ENCODE results near the gene PACSIN2.
"Not testable (repeated sequence)": the region's sequence is repeated elsewhere in the genome, so short reads cannot be mapped to it uniquely, and the experiment has no call there.

The PACSIN2 gene

DNA sequence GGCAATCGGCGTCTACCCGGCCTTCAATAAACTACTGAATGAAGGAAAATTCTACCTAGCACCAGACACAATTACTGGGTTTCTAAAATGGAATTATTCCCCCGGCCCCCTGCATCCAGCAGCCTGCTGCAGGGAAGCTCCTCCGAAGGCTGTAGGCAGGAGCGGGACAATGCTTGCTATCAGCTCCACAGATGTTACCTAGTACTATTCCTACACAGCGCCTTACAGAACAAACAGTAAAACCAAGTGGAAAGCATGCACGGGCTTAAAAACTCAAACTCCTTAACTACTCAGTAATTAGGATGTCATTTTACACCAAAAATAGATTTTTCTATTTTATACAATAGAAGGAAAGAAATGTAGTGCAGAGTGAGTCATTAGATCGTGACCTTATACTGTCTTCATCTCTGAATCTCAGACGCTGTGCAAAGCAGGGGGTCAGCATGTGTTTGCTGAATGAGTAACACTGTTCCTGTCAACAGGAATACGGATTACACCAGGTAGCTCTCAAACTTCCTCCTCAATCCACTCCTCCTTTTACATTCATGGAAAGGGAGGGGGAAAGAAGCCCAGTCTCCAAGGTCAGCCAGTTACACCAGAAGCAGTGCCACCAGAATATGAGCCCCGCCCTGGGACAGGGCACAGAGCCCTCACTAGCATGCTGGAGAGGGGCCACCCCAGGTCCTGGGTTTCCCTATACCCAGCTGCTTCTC is 74.9 kb downstream of the PACSIN2 start:
- ChIA-PET POLR2A (interaction anchor here (1.3 kb wide), 1 partner anchor 20 kb away, joined by 5 read pairs; no protein-coding TSS in a partner anchor), CTCF (no interaction called here)
- no peak for TF ChIP-seq NFRKB (IDR thresholded peaks at IDR 0.05)
- no peak for TF ChIP-seq LEF1 (IDR thresholded peaks at IDR 0.05; ENCODE audit: borderline replicate concordance)
- TF ChIP-seq FOXA1 (IDR thresholded peaks at IDR 0.05), result no peak
- TF ChIP-seq FOXM1 (IDR thresholded peaks at IDR 0.05; ENCODE audit: borderline replicate concordance), result no peak
- TF ChIP-seq SUZ12 (IDR thresholded peaks at IDR 0.05), result no peak
- no peak for TF ChIP-seq ELF4 (IDR thresholded peaks at IDR 0.05)
- TF ChIP-seq L3MBTL2 (conservative IDR thresholded peaks at IDR 0.05), result no peak
- TF ChIP-seq FOXK2 (IDR thresholded peaks at IDR 0.05), result no peak
- TF ChIP-seq, protein P1, sequence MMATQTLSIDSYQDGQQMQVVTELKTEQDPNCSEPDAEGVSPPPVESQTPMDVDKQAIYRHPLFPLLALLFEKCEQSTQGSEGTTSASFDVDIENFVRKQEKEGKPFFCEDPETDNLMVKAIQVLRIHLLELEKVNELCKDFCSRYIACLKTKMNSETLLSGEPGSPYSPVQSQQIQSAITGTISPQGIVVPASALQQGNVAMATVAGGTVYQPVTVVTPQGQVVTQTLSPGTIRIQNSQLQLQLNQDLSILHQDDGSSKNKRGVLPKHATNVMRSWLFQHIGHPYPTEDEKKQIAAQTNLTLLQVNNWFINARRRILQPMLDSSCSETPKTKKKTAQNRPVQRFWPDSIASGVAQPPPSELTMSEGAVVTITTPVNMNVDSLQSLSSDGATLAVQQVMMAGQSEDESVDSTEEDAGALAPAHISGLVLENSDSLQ (IDR thresholded peaks at IDR 0.05), result no peak
- no peak for DNase-seq (ENCODE audit: extremely low spot score)

GRCh38 chr22:42939451-42939881 is 75.5 kb downstream of the PACSIN2 start:
- ChIA-PET CTCF (no interaction called here), POLR2A (interaction anchor here (1.3 kb wide), 1 partner anchor 20 kb away, joined by 5 read pairs; no protein-coding TSS in a partner anchor)
- DNase-seq (ENCODE audit: extremely low spot score), result no peak
- TF ChIP-seq NFRKB (IDR thresholded peaks at IDR 0.05) (no peak), SUZ12 (IDR thresholded peaks at IDR 0.05) (no peak), FOXK2 (IDR thresholded peaks at IDR 0.05) (no peak), BHLHE40 (IDR thresholded peaks at IDR 0.05; ENCODE audit: borderline replicate concordance) (no peak), CTBP1 (IDR thresholded peaks at IDR 0.05; ENCODE audit: borderline replicate concordance) (no peak), FOXA1 (IDR thresholded peaks at IDR 0.05) (no peak), LEF1 (IDR thresholded peaks at IDR 0.05; ENCODE audit: borderline replicate concordance) (no peak), TARDBP (IDR thresholded peaks at IDR 0.05) (no peak), ELF4 (IDR thresholded peaks at IDR 0.05) (no peak), ZNF384 (IDR thresholded peaks at IDR 0.05) (no peak), SP1 (IDR thresholded peaks at IDR 0.05) (no peak), HDGF (IDR thresholded peaks at IDR 0.05; ENCODE audit: borderline replicate concordance) (no peak)

DNA sequence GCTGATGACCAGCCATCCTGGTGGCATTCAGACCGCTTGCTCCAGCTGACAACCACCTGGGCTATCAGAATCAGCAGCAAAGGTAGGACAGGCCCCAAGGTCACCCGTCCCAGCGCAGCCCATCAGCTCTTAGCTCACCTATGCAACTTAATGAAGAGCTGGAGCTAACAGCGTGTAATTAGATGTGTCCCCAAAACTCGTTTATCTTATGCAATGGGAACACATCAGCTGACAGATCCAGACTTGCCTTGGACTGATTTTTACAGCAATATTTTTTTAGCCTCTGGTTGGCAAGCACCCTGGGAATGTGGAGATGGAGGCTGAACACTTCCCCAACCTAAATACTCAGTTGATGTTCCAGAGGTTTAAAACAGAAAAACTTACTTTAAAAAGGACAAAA is 76.0 kb downstream of the PACSIN2 start:
- ChIA-PET POLR2A (interaction anchor here (1.3 kb wide), 1 partner anchor 21 kb away, joined by 5 read pairs; no protein-coding TSS in a partner anchor), CTCF (no interaction called here)
- DNase-seq (ENCODE audit: extremely low spot score), result no peak
- no peak for TF ChIP-seq SP1 (IDR thresholded peaks at IDR 0.05)
- no peak for TF ChIP-seq SUZ12 (IDR thresholded peaks at IDR 0.05)
- TF ChIP-seq TARDBP (IDR thresholded peaks at IDR 0.05), result no peak
- TF ChIP-seq, protein P1 (IDR thresholded peaks at IDR 0.05), result no peak

GRCh38 chr22:42938449-42938848 is 76.5 kb downstream of the PACSIN2 start:
- DNase-seq (ENCODE audit: extremely low spot score), result no peak
- CTCF ChIA-PET, result no interaction called here
- POLR2A ChIA-PET, result interaction anchor here (1.3 kb wide), 1 partner anchor 21 kb away, joined by 5 read pairs; no protein-coding TSS in a partner anchor
- no peak for TF ChIP-seq BHLHE40 (IDR thresholded peaks at IDR 0.05; ENCODE audit: borderline replicate concordance)

DNA sequence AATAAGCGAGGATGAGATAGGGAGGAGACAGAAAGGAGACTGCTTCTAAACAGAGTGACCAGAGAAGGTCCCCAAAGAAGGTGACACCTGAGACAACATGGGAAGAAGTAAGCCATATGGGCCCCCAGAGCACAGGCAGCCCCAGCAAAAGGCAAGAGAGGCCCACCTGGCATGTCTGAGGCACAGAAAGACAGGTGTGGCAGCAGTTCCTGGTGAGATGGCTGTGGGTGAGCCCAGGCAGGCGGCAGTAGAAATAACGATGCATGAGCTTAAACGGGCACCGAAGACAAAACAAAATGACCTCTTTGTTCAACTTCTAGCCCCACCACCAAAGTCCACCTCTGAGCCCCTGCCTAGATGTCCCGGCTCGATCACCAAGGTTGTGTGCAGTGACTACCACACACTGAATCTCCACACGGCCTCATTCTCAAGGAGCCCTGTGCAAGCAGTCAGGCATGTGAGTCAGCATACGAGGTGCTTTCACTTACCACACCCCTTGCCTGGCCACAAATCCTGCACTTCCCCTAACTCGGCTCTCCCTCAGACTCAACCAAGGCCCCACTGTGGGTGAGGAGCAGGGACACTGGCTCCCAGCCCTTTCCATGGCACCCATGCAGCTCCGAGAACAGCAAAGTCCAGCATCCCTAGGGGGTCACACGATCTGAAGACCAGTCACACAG is 77.6 kb downstream of the PACSIN2 start:
- ChIA-PET CTCF (no interaction called here), POLR2A (interaction anchor here (0.9 kb wide), 1 partner anchor 10 kb away, joined by 3 read pairs; no protein-coding TSS in a partner anchor)
- no peak for TF ChIP-seq HDGF (IDR thresholded peaks at IDR 0.05; ENCODE audit: borderline replicate concordance)
- no peak for TF ChIP-seq ARNT (IDR thresholded peaks at IDR 0.05)
- TF ChIP-seq ZNF384 (IDR thresholded peaks at IDR 0.05), result no peak
- no peak for TF ChIP-seq SUZ12 (IDR thresholded peaks at IDR 0.05)
- TF ChIP-seq NFRKB (IDR thresholded peaks at IDR 0.05), result no peak
- no peak for TF ChIP-seq TARDBP (IDR thresholded peaks at IDR 0.05)
- TF ChIP-seq CTBP1 (IDR thresholded peaks at IDR 0.05; ENCODE audit: borderline replicate concordance), result no peak
- TF ChIP-seq FOXK2 (IDR thresholded peaks at IDR 0.05), result no peak
- TF ChIP-seq FOXA1 (IDR thresholded peaks at IDR 0.05), result no peak
- TF ChIP-seq BHLHE40 (IDR thresholded peaks at IDR 0.05; ENCODE audit: borderline replicate concordance), result no peak
- no peak for DNase-seq (ENCODE audit: extremely low spot score)

DNA sequence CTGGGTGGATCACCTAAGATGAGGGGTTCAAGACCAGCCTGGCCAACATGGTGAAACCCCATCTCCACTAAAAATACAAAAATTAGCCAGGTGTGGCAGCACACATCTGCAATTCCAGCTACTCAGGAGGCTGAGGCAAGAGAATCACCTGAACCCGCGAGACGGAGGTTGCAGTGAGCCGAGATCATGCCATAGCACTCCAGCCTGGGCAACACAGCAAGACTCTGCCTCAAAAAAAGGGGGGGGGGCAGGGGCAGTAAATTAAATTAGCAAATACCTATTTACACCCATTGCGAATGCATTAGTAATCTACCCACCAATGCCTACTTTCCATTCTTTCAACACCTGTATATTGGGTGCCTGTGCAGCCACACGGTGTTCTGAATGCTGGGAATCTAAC is 78.3 kb downstream of the PACSIN2 start:
- POLR2A ChIA-PET, result interaction anchor here (0.9 kb wide), 1 partner anchor 10 kb away, joined by 3 read pairs; no protein-coding TSS in a partner anchor
- CTCF ChIA-PET; DNase-seq (ENCODE audit: extremely low spot score): not testable (repeated sequence)

GRCh38 chr22:42934338-42934737 is 80.6 kb downstream of the PACSIN2 start:
- ChIA-PET CTCF (no interaction called here), POLR2A (no interaction called here)
- DNase-seq (ENCODE audit: extremely low spot score), result no peak
- TF ChIP-seq LEF1 (IDR thresholded peaks at IDR 0.05; ENCODE audit: borderline replicate concordance), result no peak
- no peak for TF ChIP-seq ELF4 (IDR thresholded peaks at IDR 0.05)
- no peak for TF ChIP-seq TARDBP (IDR thresholded peaks at IDR 0.05)
- no peak for TF ChIP-seq HDGF (IDR thresholded peaks at IDR 0.05; ENCODE audit: borderline replicate concordance)
- TF ChIP-seq BHLHE40 (IDR thresholded peaks at IDR 0.05; ENCODE audit: borderline replicate concordance), result no peak
- no peak for TF ChIP-seq SUZ12 (IDR thresholded peaks at IDR 0.05)
- TF ChIP-seq ZNF384 (IDR thresholded peaks at IDR 0.05), result no peak
- no peak for TF ChIP-seq FOXA1 (IDR thresholded peaks at IDR 0.05)
- no peak for TF ChIP-seq SP1 (IDR thresholded peaks at IDR 0.05)
- TF ChIP-seq, protein P1 (IDR thresholded peaks at IDR 0.05), result no peak
- TF ChIP-seq FOXM1 (IDR thresholded peaks at IDR 0.05; ENCODE audit: borderline replicate concordance), result no peak
- no peak for TF ChIP-seq ARNT (IDR thresholded peaks at IDR 0.05)
- TF ChIP-seq NFRKB (IDR thresholded peaks at IDR 0.05), result no peak
- no peak for TF ChIP-seq FOXK2 (IDR thresholded peaks at IDR 0.05)
- TF ChIP-seq CTBP1 (IDR thresholded peaks at IDR 0.05; ENCODE audit: borderline replicate concordance), result no peak
- no peak for TF ChIP-seq L3MBTL2 (conservative IDR thresholded peaks at IDR 0.05)

Measured in HEK293T (cell line).